Measurements from ENCODE around the gene MRGPRD.

The MRGPRD gene

DNA sequence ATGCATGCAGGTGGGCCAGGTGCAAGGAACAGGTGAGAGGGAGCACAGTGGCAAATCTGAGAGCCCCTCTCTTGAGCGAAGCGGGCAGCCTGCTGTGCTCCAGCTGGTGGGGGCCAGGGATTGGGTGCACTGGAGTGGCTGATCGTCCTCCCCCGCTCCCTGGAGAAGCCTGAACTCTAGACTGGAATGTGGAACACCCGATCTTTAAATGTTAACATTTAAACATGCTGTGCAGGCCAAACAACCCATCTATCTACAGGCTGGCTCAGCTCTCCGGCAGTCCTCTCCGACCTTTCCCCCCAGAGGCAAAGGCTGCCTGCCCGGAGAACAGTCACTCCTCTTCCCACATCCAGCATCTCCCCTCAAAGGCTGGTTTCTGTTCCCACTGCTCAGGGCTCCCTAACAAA lies 27.2 kb upstream of the MRGPRD start:
- POLR2A ChIA-PET: interaction anchor here (1.8 kb wide), 1 partner anchor 105 kb away, joined by 4 read pairs; the partner anchor contains the start of genes IGHMBP2 and MRPL21
- TF ChIP-seq, protein P1, sequence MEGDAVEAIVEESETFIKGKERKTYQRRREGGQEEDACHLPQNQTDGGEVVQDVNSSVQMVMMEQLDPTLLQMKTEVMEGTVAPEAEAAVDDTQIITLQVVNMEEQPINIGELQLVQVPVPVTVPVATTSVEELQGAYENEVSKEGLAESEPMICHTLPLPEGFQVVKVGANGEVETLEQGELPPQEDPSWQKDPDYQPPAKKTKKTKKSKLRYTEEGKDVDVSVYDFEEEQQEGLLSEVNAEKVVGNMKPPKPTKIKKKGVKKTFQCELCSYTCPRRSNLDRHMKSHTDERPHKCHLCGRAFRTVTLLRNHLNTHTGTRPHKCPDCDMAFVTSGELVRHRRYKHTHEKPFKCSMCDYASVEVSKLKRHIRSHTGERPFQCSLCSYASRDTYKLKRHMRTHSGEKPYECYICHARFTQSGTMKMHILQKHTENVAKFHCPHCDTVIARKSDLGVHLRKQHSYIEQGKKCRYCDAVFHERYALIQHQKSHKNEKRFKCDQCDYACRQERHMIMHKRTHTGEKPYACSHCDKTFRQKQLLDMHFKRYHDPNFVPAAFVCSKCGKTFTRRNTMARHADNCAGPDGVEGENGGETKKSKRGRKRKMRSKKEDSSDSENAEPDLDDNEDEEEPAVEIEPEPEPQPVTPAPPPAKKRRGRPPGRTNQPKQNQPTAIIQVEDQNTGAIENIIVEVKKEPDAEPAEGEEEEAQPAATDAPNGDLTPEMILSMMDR (IDR thresholded peaks at IDR 0.05; ENCODE audit: insufficient read depth, low read length, missing control alignments): no peak
- H3K4me3 ChIP-seq (ENCODE audit: low read depth, low read length): no peak overlapping the region
- CTCF ChIA-PET: interaction anchor here (0.6 to 1.9 kb wide), 5 partner anchors 8 to 118 kb away, joined by 3 to 5 read pairs (median 3); no protein-coding TSS in a partner anchor
- no peak for DNase-seq (ENCODE audit: low read depth, low spot score)

DNA sequence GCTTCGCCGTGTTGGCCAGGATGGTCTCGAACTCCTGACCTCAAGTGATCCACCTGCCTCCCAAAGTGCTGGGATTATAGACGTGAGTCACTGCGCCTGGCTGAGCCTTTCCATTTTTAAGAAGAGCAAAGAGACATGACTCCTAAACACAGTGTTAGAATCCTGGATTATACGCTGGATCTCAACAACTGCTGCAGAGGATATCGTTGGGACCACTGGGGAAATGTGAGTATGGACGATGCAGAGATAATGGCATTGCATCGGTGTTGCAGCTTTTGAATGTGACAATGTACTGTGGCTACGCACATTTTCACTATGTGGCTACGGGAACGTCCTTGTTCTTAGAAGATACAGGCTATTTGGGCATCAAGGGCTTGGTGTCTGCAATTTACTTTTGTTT lies 26.0 kb upstream of the MRGPRD start:
- ChIA-PET POLR2A (no interaction called here), CTCF (interaction anchor here (1.2 to 1.9 kb wide), 2 partner anchors 18 to 37 kb away, joined by 3 to 5 read pairs; no protein-coding TSS in a partner anchor)
- TF ChIP-seq, protein P1 (IDR thresholded peaks at IDR 0.05; ENCODE audit: insufficient read depth, low read length, missing control alignments): no peak
- no peak overlapping the region for H3K4me3 ChIP-seq (ENCODE audit: low read depth, low read length)
- no peak for DNase-seq (ENCODE audit: low read depth, low spot score)

DNA sequence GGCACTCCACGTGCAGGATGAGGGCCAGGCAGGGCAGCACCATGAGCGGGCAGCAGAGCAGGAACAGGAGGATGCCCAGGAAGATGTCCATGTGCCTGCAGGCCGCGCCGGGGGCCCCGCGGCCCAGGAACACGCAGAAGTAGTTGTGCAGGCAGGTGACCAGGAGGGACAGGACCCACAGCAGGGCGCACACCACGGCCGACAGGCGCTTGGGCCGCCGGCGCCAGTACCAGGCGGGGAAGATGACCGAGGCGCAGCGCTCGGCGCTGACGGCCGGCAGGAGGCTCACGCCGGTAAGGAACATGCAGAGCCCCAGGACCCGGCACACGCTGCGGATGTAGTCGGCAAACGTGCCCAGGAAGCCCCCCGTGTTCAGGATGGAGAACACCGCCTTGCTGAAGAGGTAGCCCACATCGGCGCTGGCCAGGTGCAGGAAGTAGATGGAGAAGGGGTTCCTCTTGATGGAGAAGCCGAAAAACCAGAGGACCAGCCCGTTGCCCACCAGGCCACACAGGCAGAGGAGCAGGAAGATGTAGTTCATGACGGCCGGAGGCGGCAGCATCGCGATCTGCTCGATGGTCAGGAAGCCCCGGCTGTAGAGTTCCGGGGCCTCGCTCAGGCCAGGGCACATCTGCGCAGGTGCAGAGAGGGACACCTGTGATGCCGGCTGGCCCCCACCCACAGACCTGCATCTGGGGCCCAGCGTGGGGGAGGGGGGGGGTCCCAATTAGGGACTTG lies 25.0 kb upstream of the MRGPRD start:
- TF ChIP-seq, protein P1 (IDR thresholded peaks at IDR 0.05; ENCODE audit: insufficient read depth, low read length, missing control alignments): no peak
- no peak for DNase-seq (ENCODE audit: low read depth, low spot score)
- no peak overlapping the region for H3K4me3 ChIP-seq (ENCODE audit: low read depth, low read length)
- CTCF ChIA-PET: no interaction called here
- POLR2A ChIA-PET: no interaction called here

DNA sequence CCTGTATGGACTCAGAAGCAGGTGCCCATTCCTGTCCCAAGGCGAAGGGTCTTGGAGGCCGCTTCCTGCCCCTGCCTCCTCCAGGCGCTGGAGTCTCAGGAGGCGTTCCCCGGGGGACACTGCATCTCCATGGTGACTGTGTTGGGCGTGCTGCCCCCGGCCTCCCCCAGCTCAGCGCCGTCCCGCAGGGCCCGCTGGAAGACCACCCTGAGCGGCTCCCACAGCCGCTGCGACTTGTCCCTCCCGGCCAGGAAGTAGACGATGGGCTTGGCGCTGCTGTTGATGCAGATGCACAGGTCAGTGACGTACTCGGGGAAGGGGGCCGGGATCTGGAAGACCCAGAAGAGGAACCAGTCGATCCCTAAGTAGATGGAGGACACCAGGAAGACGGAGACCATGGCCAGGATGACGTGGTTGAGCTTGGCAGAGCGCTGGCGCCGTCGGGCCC lies 24.4 kb upstream of the MRGPRD start:
- TF ChIP-seq, protein P1 (IDR thresholded peaks at IDR 0.05; ENCODE audit: insufficient read depth, low read length, missing control alignments): no peak
- ChIA-PET CTCF (no interaction called here), POLR2A (no interaction called here)

DNA sequence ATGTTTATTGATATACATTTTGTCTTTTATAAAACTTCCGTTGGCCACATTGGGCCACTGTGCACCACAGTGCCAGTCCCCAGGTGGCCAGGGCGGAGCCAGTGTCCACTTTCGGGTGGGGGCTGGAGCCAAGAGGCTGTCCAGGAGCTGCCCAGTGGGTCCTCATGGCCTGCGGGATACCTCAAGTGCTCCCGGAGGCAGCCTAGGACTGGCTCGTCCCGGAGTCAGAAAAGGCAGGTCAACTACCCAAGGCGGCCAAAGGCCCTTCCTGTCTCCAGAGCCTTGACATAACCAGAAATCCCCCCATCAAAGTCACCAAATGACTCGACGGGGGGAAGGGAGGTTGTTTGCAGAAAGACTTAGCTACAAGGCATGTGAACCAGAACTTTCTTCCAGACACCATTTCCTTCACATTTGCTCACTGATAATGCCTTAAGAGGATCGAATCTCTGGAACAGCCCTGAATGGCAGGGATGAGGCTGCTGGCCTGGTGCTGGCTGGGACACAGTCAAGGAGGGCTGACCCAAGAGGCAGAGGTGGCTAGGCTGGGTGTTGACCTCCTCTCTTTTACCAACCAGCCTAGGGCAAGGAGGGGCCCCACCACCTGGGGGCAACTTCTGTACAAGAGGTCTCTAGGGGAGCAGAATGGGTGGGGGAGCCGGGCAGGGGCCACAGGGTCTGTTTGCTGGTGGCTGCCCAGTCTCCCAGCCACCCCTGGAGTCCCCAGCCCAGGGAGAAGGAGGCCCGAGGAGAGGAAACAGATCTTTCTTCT lies 23.8 kb upstream of the MRGPRD start:
- ChIA-PET CTCF (no interaction called here), POLR2A (no interaction called here)
- H3K4me3 ChIP-seq (ENCODE audit: low read depth, low read length): no peak overlapping the region
- TF ChIP-seq, protein P1 (IDR thresholded peaks at IDR 0.05; ENCODE audit: insufficient read depth, low read length, missing control alignments): no peak
- no peak for DNase-seq (ENCODE audit: low read depth, low spot score)

More for the DNA sequence above, 24.4 kb upstream of the MRGPRD start:
- no peak for DNase-seq (ENCODE audit: low read depth, low spot score)
- no peak overlapping the region for H3K4me3 ChIP-seq (ENCODE audit: low read depth, low read length)

DNA sequence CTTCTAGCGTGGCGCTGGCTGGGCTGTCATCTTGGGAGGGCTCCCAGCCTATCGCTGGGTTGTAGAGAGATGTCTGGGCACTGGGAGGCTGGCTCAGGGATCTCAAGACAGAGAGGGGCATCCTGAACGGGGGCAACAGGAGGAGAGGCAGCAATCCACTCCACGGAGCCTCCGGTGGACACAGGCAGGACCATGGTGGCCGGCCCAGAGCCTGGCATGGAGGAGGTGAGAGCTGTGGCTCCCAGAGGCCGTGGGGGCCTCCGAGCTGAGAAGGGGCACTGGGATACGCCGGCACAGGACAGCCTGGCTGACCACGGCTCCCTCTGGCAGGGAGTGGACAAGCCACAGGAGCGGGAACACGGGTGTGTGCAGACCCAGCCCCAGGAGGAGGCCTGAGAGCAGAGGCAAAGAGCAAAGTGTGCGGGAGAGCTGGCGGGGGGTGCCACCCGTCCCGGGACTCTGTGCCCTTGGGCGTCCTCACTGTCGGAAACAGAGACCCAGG lies 23.1 kb upstream of the MRGPRD start:
- DNase-seq (ENCODE audit: low read depth, low spot score): no peak
- no peak overlapping the region for H3K4me3 ChIP-seq (ENCODE audit: low read depth, low read length)
- ChIA-PET POLR2A (no interaction called here), CTCF (no interaction called here)
- TF ChIP-seq, protein P1 (IDR thresholded peaks at IDR 0.05; ENCODE audit: insufficient read depth, low read length, missing control alignments): no peak

Measured in AG04449 (cell line).